HCT116 (cell line): Measurements from ENCODE around the gene ARHGAP19. TPM values are rescaled to one million over a fixed set of nuclear protein-coding genes. Genes with fewer than 3 reads are reported as not detected.

Experiments used
- ATAC-seq: fragments of 200-7000 bp; cut with Tn5 transposase; 2 replicates; pipeline ENCODE4 v1.9.1; 2020; ENCODE audit warnings: mild to moderate bottlenecking, moderate library complexity
- BruUV-seq: library from RNA; stranded (reverse); fragments of 400-500 nt; replicated peaks from 2 replicates; lab custom pipeline; 2021; lab: Mats Ljungman, UMichigan
- CTCF ChIA-PET: fragments of 300-600 bp; sonication (Branson Sonifier 250); formaldehyde crosslinking; loops from one replicate; lab custom pipeline; 2021; ENCODE audit warnings: antibody characterized with exemption; lab: Charles Lee
- POLR2A ChIA-PET: fragments of 300-600, 350-600 bp; sonication (Branson Sonifier 250); formaldehyde crosslinking; loops from one replicate; lab custom pipeline; 2021; ENCODE audit warnings: antibody characterized with exemption; lab: Charles Lee
- RAD21 ChIA-PET, 2 experiments: fragments of 300-600 bp; sonication (Branson Sonifier 250); formaldehyde crosslinking; loops; one replicate each; lab custom pipeline; 2023; ENCODE audit warnings: low total read pairs in 2 of 2; ENCODE audit not compliant: uncharacterized antibody in 2 of 2, unreplicated experiment in 2 of 2, low non-redundant PET in 1 of 2; lab: Charles Lee
- DNase-seq: peaks from one replicate; pipeline ENCODE4 v3.0.0-alpha.2; 2010; ENCODE audit warnings: low read depth, low spot score
- H2AFZ ChIP-seq: fragments of 200-600 bp; shearing (Covaris generic), sonication (generic); 2 replicates; pipeline ENCODE4 v1.6.1; 2017; ENCODE audit warnings: low read depth, mixed run types, mixed read lengths, antibody characterized with exemption, low read length; ENCODE audit not compliant: poor library complexity, severe bottlenecking
- H3K27ac ChIP-seq: 2 replicates; pipeline ENCODE4 v1.5.1; 2012; ENCODE audit warnings: low read depth, low read length
- H3K27me3 ChIP-seq: fragments of 200-600 bp; sonication (generic); 2 replicates; pipeline ENCODE4 v1.6.1; 2016; ENCODE audit warnings: mixed run types, low read length, mixed read lengths; ENCODE audit not compliant: insufficient read depth
- H3K36me3 ChIP-seq, 2 experiments: fragments of 200-500 bp in 1 of 2; fragments of 200-600 bp in 1 of 2; sonication (Bioruptor generic) in 1 of 2; sonication (generic) in 1 of 2; 2 replicates each; pipeline versions ENCODE4 v1.5.1 to v1.6.1; 2014 to 2016; ENCODE audit warnings: low read length in 2 of 2, inconsistent platforms in 1 of 2, mixed read lengths in 1 of 2, mixed run types in 1 of 2; ENCODE audit not compliant: insufficient read depth in 2 of 2, control insufficient read depth in 1 of 2
- H3K4me1 ChIP-seq, 2 experiments: fragments of 200-600 bp in 1 of 2; sonication (generic) in 1 of 2; 2 replicates each; pipeline versions ENCODE4 v1.5.1 to v1.6.1; 2012 to 2017; ENCODE audit warnings: low read length in 2 of 2, inconsistent platforms in 1 of 2, mild to moderate bottlenecking in 1 of 2, mixed read lengths in 1 of 2, mixed run types in 1 of 2, moderate library complexity in 1 of 2; ENCODE audit not compliant: insufficient read depth in 2 of 2, control insufficient read depth in 1 of 2
- H3K4me2 ChIP-seq: fragments of 200-600 bp; sonication (generic); 2 replicates; pipeline ENCODE4 v1.6.1; 2017; ENCODE audit warnings: mixed run types, low read length, mixed read lengths
- H3K4me3 ChIP-seq, 2 experiments: fragments of 200-600 bp in 1 of 2; sonication (generic) in 1 of 2; replicated peaks in 1 of 2; 2 replicates each; pipeline ENCODE4 v1.5.1; 2011 to 2016; ENCODE audit warnings: low read length in 2 of 2, control low read depth in 1 of 2, low read depth in 1 of 2, mild to moderate bottlenecking in 1 of 2, mixed read lengths in 1 of 2, mixed run types in 1 of 2
- H3K79me2 ChIP-seq: fragments of 200-600 bp; sonication (generic); 2 replicates; pipeline ENCODE4 v1.6.1; 2017; ENCODE audit warnings: mild to moderate bottlenecking, mixed run types, low read length, moderate library complexity, mixed read lengths; ENCODE audit not compliant: insufficient read depth
- H3K9ac ChIP-seq: fragments of 200-600 bp; sonication (generic); 2 replicates; pipeline ENCODE4 v1.6.1; 2016; ENCODE audit warnings: low read length, mixed read lengths
- H3K9me2 ChIP-seq: fragments of 200-600 bp; sonication (generic), shearing (Covaris generic); 2 replicates; pipeline ENCODE4 v1.6.1; 2017; ENCODE audit warnings: mixed run types, mild to moderate bottlenecking, moderate library complexity; ENCODE audit not compliant: insufficient read depth
- H3K9me3 ChIP-seq, 2 experiments: fragments of 200-500 bp in 1 of 2; fragments of 200-600 bp in 1 of 2; sonication (Bioruptor generic) in 1 of 2; sonication (generic) in 1 of 2; 2 replicates each; pipeline ENCODE4 v1.6.1; 2014 to 2017; ENCODE audit warnings: low read length in 2 of 2, mixed read lengths in 2 of 2, inconsistent platforms in 1 of 2, low read depth in 1 of 2, mild to moderate bottlenecking in 1 of 2, mixed run types in 1 of 2, moderate library complexity in 1 of 2; ENCODE audit not compliant: control insufficient read depth in 1 of 2, insufficient read depth in 1 of 2
- H4K20me1 ChIP-seq: fragments of 200-600 bp; sonication (generic), shearing (Covaris generic); 2 replicates; pipeline ENCODE4 v1.6.1; 2017; ENCODE audit warnings: mixed run types, mild to moderate bottlenecking, moderate library complexity; ENCODE audit not compliant: insufficient read depth
- CBX3 ChIP-seq: IDR thresholded peaks from 2 replicates; pipeline ENCODE4 v1.6.1; 2012; ENCODE audit warnings: low read depth
- CEBPB ChIP-seq: IDR thresholded peaks from 2 replicates; pipeline ENCODE4 v1.6.1; 2012; ENCODE audit warnings: low read depth
- EZH2 ChIP-seq: fragments of 200-600 bp; sonication (generic); IDR thresholded peaks from 2 replicates; pipeline ENCODE4 v1.6.1; 2017; ENCODE audit warnings: antibody characterized with exemption, mixed run types
- EZH2phosphoT487 ChIP-seq: fragments of 200-600 bp; IDR thresholded peaks from 2 replicates; pipeline ENCODE4 v1.6.1; 2018; ENCODE audit warnings: antibody characterized with exemption, borderline replicate concordance
- ZFX ChIP-seq: fragments of 450-650 bp; IDR thresholded peaks from 2 replicates; pipeline ENCODE4 v1.6.1; 2017
- ZNF274 ChIP-seq: fragments of 200-500 bp; sonication (Bioruptor generic); IDR thresholded peaks from 2 replicates; pipeline ENCODE4 v1.6.1; 2014; ENCODE audit warnings: mild to moderate bottlenecking, low read depth, low read length, inconsistent platforms
- intact Hi-C: fragments of 100-400 bp; cut with micrococcal nuclease; formaldehyde crosslinking; loops from 2 replicates; pipeline ENCODE4 v1.10.0; 2022
- total RNA-seq: library from RNA; stranded (reverse); gene quantifications from one replicate; pipeline ENCODE4 v1.2.1, GENCODE V29; 2021; ENCODE audit not compliant: unreplicated experiment

ARHGAP19 gene
- total RNA-seq, 1 experiment from 2014 or later: 36.8 TPM

- Histone ChIP-seq H3K9ac (no peak overlapping the region), H3K9me2 (no peaks in the 10 kb centered on the region), H3K27me3 (no peaks in the 10 kb centered on the region), H3K36me3 (no peaks in the 10 kb centered on the region), H4K20me1 (no peaks in the 10 kb centered on the region), H3K4me1 (peaks cover 0 to 8% of the 10 kb centered on the region in 2 experiments; a peak in 3 of 4 replicates), H3K4me2 (no peak overlapping the region), H3K9me3 (no peaks in the 10 kb centered on the region), H3K79me2 (no peaks in the 10 kb centered on the region), H3K4me3 (no peak overlapping the region), H2AFZ (no peak overlapping the region), H3K27ac (no peak overlapping the region)
- CTCF ChIA-PET: no interaction called here
- TF ChIP-seq ZFX (no peak), EZH2 (no peak)
- no peak for ATAC-seq
- no TSS peak for BruUV-seq
- RAD21 ChIA-PET: no interaction called here
- intact Hi-C loops: no loop called here
- POLR2A ChIA-PET: no interaction called here
- no peak for DNase-seq
Measured at GRCh38 chr10:97321804-97322190, 29.4 kb upstream of the ARHGAP19 start.

GRCh38 chr10:97321032-97321803 is 28.8 kb upstream of the ARHGAP19 start:
- Histone ChIP-seq H3K4me1 (peaks cover 0 to 8% of the 10 kb centered on the region in 2 experiments; a peak in 3 of 4 replicates), H4K20me1 (no peaks in the 10 kb centered on the region), H3K9ac (no peak overlapping the region), H3K36me3 (no peaks in the 10 kb centered on the region), H3K9me3 (no peaks in the 10 kb centered on the region), H3K4me2 (no peak overlapping the region), H3K27me3 (no peaks in the 10 kb centered on the region), H3K79me2 (no peaks in the 10 kb centered on the region), H3K4me3 (no peak overlapping the region), H3K9me2 (no peaks in the 10 kb centered on the region), H2AFZ (no peak overlapping the region), H3K27ac (no peak overlapping the region)
- CTCF ChIA-PET: no interaction called here
- no peak for DNase-seq
- RAD21 ChIA-PET: no interaction called here
- POLR2A ChIA-PET: no interaction called here
- intact Hi-C loops: no loop called here
- no TSS peak for BruUV-seq
- ATAC-seq: no peak
- TF ChIP-seq CEBPB (no peak), CBX3 (no peak), EZH2phosphoT487 (no peak), ZNF274 (no peak)
